ENCODE results near the gene CALML5. TPM values are rescaled to one million over a fixed set of nuclear protein-coding genes. Genes with fewer than 3 reads are reported as not detected.

CALML5 gene
- total RNA-seq, 1 donor from 2014 or later = not detected

GRCh38 chr10:5525561-5526341 is 26.4 kb upstream of the CALML5 start:
- no peak overlapping the region for H3K27ac ChIP-seq (replicated peaks)
- no peaks in the 10 kb centered on the region for H3K4me1 ChIP-seq
- H3K4me3 ChIP-seq = no peak overlapping the region
- H3K9me3 ChIP-seq (replicated peaks) = no peaks in the 10 kb centered on the region
- H3K27me3 ChIP-seq (ENCODE audit: low read depth) = no peaks in the 10 kb centered on the region
- TF ChIP-seq CTCF (IDR thresholded peaks at IDR 0.05; ENCODE audit: borderline replicate concordance) = no peak
- no peaks in the 10 kb centered on the region for H3K36me3 ChIP-seq
- no peak for DNase-seq
- intact Hi-C loops (cut with micrococcal nuclease) = no loop called here

- DNase-seq = no peak
Measured at GRCh38 chr10:5524641-5525560, 25.5 kb upstream of the CALML5 start, which contains the start of gene CALML3. TSS of gene CALML3 (plus strand) at chr10:5524961. CDS start at chr10:5525086, 125 bp downstream.

GRCh38 chr10:5523796-5524574 is 24.6 kb upstream of the CALML5 start:
- Histone ChIP-seq H3K27me3 (ENCODE audit: low read depth) (no peaks in the 10 kb centered on the region), H3K9me3 (replicated peaks) (peaks cover 3% of the 10 kb centered on the region), H3K27ac (replicated peaks) (no peak overlapping the region), H3K36me3 (no peaks in the 10 kb centered on the region), H3K4me1 (no peaks in the 10 kb centered on the region), H3K4me3 (no peak overlapping the region)
- no peak for DNase-seq
- TF ChIP-seq CTCF (IDR thresholded peaks at IDR 0.05; ENCODE audit: borderline replicate concordance) = no peak
- intact Hi-C loops (cut with micrococcal nuclease) = no loop called here

More at GRCh38 chr10:5524641-5525560, 25.5 kb upstream of the CALML5 start, which contains the start of gene CALML3:
- H3K27me3 ChIP-seq (ENCODE audit: low read depth) = no peaks in the 10 kb centered on the region
- H3K9me3 ChIP-seq (replicated peaks) = no peaks in the 10 kb centered on the region
- H3K27ac ChIP-seq (replicated peaks) = no peak within 1 kb of the TSS
- H3K4me3 ChIP-seq = no peak within 1 kb of the TSS
- intact Hi-C loops (cut with micrococcal nuclease) = no loop called here
- H3K4me1 ChIP-seq = no peaks in the 10 kb centered on the region
- no peak for TF ChIP-seq CTCF (IDR thresholded peaks at IDR 0.05; ENCODE audit: borderline replicate concordance)
- no peaks in the 10 kb centered on the region for H3K36me3 ChIP-seq

GRCh38 chr10:5522913-5523560 is 23.7 kb upstream of the CALML5 start:
- TF ChIP-seq CTCF (IDR thresholded peaks at IDR 0.05; ENCODE audit: borderline replicate concordance) = no peak
- intact Hi-C loops (cut with micrococcal nuclease) = no loop called here
- no peak overlapping the region for H3K27ac ChIP-seq (replicated peaks)
- no peak for DNase-seq
- no peak overlapping the region for H3K4me3 ChIP-seq
- H3K9me3 ChIP-seq (replicated peaks) = peaks cover 7% of the 10 kb centered on the region
- no peaks in the 10 kb centered on the region for H3K4me1 ChIP-seq
- H3K27me3 ChIP-seq (ENCODE audit: low read depth) = no peaks in the 10 kb centered on the region
- H3K36me3 ChIP-seq = no peaks in the 10 kb centered on the region

Data from left ventricle myocardium inferior (tissue), 1 donor.